ENCODE measurements around the gene ASTN1. TPM values are rescaled to one million over a fixed set of nuclear protein-coding genes. Genes with fewer than 3 reads are reported as not detected.

The ASTN1 gene
- total RNA-seq, 4 donors from 2014 or later: 1.2 to 2.2 (median 1.6) TPM

DNA sequence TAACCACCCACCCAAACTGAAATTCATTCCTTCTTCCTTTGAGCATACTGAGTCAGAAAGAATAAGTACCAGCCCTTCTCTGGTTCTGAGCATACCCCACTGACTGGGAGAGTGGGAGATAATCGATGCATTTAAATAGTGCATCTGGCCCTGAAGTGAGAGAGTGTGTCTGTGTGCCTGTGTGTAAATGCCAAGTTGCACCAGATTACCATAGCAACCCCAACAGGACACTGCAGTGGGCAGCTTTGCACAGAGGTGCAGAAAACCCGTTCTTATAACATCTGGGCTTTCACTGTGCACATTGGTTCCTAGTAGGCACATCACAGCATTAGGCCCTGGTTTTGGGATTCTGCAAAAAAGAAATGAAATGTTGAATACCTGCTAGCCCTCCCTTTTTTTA lies 2.3 kb downstream of the ASTN1 start:
- DNase-seq (ENCODE audit: extremely low spot score): no peak
- no peaks in the 10 kb centered on the region for H3K36me3 ChIP-seq
- no peak overlapping the region for H3K27ac ChIP-seq (replicated peaks in 1 of 4)
- peaks cover 0 to 42% (median 11%) of the 10 kb centered on the region in 4 donors for H3K27me3 ChIP-seq
- H3K4me3 ChIP-seq: no peak overlapping the region
- no peak for TF ChIP-seq POLR2AphosphoS5 (IDR thresholded peaks at IDR 0.05)
- TF ChIP-seq POLR2A (IDR thresholded peaks at IDR 0.05; ENCODE audit: low read depth): no peak
- TF ChIP-seq, protein P1, sequence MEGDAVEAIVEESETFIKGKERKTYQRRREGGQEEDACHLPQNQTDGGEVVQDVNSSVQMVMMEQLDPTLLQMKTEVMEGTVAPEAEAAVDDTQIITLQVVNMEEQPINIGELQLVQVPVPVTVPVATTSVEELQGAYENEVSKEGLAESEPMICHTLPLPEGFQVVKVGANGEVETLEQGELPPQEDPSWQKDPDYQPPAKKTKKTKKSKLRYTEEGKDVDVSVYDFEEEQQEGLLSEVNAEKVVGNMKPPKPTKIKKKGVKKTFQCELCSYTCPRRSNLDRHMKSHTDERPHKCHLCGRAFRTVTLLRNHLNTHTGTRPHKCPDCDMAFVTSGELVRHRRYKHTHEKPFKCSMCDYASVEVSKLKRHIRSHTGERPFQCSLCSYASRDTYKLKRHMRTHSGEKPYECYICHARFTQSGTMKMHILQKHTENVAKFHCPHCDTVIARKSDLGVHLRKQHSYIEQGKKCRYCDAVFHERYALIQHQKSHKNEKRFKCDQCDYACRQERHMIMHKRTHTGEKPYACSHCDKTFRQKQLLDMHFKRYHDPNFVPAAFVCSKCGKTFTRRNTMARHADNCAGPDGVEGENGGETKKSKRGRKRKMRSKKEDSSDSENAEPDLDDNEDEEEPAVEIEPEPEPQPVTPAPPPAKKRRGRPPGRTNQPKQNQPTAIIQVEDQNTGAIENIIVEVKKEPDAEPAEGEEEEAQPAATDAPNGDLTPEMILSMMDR (IDR thresholded peaks at IDR 0.05): no peak
- TF ChIP-seq EP300 (IDR thresholded peaks at IDR 0.05): no peak
- intact Hi-C loops (cut with DNase I): no loop called here
- H3K9me3 ChIP-seq: no peaks in the 10 kb centered on the region
- 81% methylated on average over 2 of the region's 2 CpGs for WGBS
- H3K4me1 ChIP-seq: peaks cover 11 to 14% (median 13%) of the 10 kb centered on the region in 4 donors

DNA sequence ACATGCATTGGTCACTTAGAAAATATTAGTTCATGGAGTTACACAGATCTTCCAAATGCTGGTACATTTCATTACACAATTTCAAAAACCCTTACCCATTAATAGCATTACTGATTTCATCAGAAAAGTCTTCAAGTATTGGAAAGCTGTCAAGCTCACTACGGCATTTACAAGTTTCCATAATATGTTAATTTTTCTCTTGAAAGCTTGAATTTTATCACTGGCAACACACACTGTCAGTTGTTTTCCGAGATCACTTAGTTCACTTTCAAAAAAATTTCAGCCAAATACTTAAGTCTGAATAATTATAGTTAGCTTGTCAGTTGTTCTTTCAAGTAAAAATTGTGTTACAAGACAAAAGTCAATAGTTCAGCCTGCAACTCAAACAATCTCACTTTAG lies 18.0 kb downstream of the ASTN1 start:
- Histone ChIP-seq H3K27me3 (no peaks in the 10 kb centered on the region), H3K4me3 (no peak overlapping the region), H3K9me3 (no peaks in the 10 kb centered on the region), H3K27ac (replicated peaks in 1 of 4) (no peak overlapping the region), H3K4me1 (peaks cover 0 to 11% (median 8%) of the 10 kb centered on the region in 4 donors), H3K36me3 (no peaks in the 10 kb centered on the region)
- WGBS: 50% methylated on average over 2 of the region's 2 CpGs
- no peak for TF ChIP-seq POLR2AphosphoS5 (IDR thresholded peaks at IDR 0.05)
- no peak for TF ChIP-seq EP300 (IDR thresholded peaks at IDR 0.05)
- no peak for TF ChIP-seq POLR2A (IDR thresholded peaks at IDR 0.05; ENCODE audit: low read depth)
- TF ChIP-seq, protein P1 (IDR thresholded peaks at IDR 0.05): no peak
- intact Hi-C loops (cut with DNase I): no loop called here
- DNase-seq (ENCODE audit: extremely low spot score): no peak

DNA sequence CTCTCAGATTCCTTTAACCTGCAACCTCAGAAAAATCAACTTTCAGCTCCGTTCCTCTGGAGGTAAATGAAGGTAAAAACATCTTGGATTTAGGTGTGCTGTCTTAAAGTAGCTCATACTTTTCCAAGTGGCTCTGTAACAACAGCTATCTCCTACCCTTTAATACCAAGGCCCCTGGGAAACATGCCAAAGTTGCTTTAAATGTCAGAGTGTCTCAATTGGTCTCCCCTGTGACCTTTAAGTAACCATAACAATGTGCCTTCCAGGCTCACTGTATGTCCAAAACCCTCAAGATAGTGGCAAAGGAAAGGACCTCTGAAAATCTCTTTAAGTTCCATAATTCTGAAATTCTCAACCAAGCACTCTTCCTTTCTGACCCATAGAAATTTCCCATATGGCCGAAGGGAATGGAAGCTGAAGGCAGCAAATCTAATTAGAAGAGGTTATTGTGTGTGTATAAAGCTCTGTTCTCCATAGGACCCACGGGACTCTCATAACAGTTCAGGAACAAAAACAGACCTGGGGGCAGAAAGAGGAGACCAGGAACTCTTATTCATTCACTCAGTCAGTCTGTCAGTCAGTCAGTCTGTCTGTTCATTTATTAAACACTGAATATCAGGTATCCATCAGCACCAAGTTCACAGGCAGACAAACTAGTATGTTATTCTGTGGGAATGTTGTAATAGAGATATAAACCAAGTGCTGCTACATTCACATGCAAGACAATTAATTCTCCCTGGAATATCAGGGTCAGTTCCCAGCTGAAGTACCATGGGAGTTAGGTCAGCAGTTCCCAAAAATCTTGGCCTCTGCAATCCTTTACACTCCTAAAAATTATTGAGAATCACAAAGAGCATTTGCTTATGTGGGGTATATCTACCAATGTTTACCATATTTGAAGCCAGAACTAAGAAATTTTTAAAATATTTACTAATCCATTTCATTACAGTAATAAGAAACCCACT lies 19.1 kb downstream of the ASTN1 start:
- H3K9me3 ChIP-seq: no peaks in the 10 kb centered on the region
- H3K4me3 ChIP-seq: no peak overlapping the region
- H3K36me3 ChIP-seq: no peaks in the 10 kb centered on the region
- intact Hi-C loops (cut with DNase I): no loop called here
- H3K4me1 ChIP-seq: peaks cover 0 to 11% (median 8%) of the 10 kb centered on the region in 4 donors
- H3K27me3 ChIP-seq: no peaks in the 10 kb centered on the region
- TF ChIP-seq POLR2A (IDR thresholded peaks at IDR 0.05; ENCODE audit: low read depth): no peak
- WGBS: 85% methylated on average over 3 of the region's 3 CpGs
- DNase-seq (ENCODE audit: extremely low spot score): no peak
- no peak overlapping the region for H3K27ac ChIP-seq (replicated peaks in 1 of 4)

DNA sequence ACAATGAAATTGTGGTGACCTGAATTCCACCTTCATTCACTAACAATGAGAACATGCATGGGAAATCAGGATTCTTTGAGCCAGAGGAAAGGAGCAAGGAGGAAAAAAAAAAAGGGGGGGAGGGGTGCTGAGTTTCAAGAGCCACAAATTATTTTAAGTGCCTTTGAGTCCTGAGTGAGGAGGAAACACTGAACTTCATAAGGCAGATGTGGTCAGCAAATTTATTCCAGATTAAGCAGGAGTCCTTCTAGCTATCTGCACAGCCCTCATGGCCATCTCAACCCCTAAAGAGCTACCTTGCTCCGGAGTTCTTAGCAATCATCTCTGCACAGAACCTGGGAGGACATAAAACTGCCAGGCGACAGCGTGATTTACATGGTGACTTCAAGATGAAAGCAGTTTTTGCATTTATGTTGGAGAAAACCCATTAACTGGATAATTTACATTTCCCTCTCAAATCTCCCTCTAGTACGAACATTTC lies 21.7 kb downstream of the ASTN1 start:
- intact Hi-C loops (cut with DNase I): no loop called here
- Histone ChIP-seq H3K36me3 (no peaks in the 10 kb centered on the region), H3K4me3 (no peak overlapping the region), H3K4me1 (peaks cover 0 to 11% (median 8%) of the 10 kb centered on the region in 4 donors), H3K27ac (replicated peaks in 1 of 4) (no peak overlapping the region), H3K27me3 (no peaks in the 10 kb centered on the region), H3K9me3 (no peaks in the 10 kb centered on the region)
- WGBS: 92% methylated on average over 4 of the region's 4 CpGs
- no peak for TF ChIP-seq EP300 (IDR thresholded peaks at IDR 0.05)
- no peak for TF ChIP-seq POLR2A (IDR thresholded peaks at IDR 0.05; ENCODE audit: low read depth)
- TF ChIP-seq POLR2AphosphoS5 (IDR thresholded peaks at IDR 0.05): no peak
- TF ChIP-seq, protein P1 (IDR thresholded peaks at IDR 0.05): no peak
- no peak for DNase-seq (ENCODE audit: extremely low spot score)

DNA sequence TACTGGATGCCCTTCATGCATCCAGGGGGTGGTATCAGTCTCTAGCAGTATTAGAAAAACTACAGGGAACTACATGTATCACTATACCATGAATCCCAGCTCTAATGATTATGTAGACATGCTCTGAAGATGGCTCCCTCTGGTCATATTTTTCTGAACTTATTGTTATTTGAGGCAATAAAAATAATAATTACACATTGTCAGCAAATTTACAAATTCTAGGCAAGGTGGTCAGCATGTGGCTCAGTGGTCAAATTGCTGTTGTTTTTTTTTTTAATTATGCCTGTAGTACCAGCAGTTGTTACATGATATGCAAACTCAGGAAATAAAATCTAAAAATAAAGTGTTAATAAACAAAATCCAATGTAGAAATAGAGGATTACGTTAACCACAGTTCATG lies 22.5 kb downstream of the ASTN1 start:
- no peaks in the 10 kb centered on the region for H3K36me3 ChIP-seq
- no peaks in the 10 kb centered on the region for H3K27me3 ChIP-seq
- WGBS: 64% methylated on average over 1 of the region's 1 CpG
- no peak for DNase-seq (ENCODE audit: extremely low spot score)
- H3K27ac ChIP-seq (replicated peaks in 1 of 4): no peak overlapping the region
- no peak overlapping the region for H3K4me3 ChIP-seq
- no peaks in the 10 kb centered on the region for H3K9me3 ChIP-seq
- intact Hi-C loops (cut with DNase I): no loop called here
- TF ChIP-seq, protein P1 (IDR thresholded peaks at IDR 0.05): no peak
- TF ChIP-seq EP300 (IDR thresholded peaks at IDR 0.05): no peak
- TF ChIP-seq POLR2A (IDR thresholded peaks at IDR 0.05; ENCODE audit: low read depth): no peak
- TF ChIP-seq POLR2AphosphoS5 (IDR thresholded peaks at IDR 0.05): no peak
- peaks cover 0 to 11% (median 8%) of the 10 kb centered on the region in 4 donors for H3K4me1 ChIP-seq
